GM12878 (cell line): Measurements from ENCODE around the gene SLU7. TPM values are rescaled to one million over a fixed set of nuclear protein-coding genes. Genes with fewer than 3 reads are reported as not detected.

ENCODE experiments used
- ATAC-seq: fragments of 200-7000 bp; cut with Tn5 transposase; 3 replicates; pipeline ENCODE4 v1.9.1; 2020; ENCODE audit warnings: mild to moderate bottlenecking, moderate library complexity
- BruUV-seq: library from RNA; stranded (reverse); fragments of 400-500 nt; replicated peaks from 2 replicates; lab custom pipeline; 2021; lab: Mats Ljungman, UMichigan
- CTCF ChIA-PET: fragments of 300-600 bp; sonication (Branson Sonifier 250); formaldehyde crosslinking; extraction: SDS; loops from one replicate; lab custom pipeline; 2021; ENCODE audit warnings: inconsistent platforms; lab: Yijun Ruan, JAX
- POLR2A ChIA-PET: fragments of 350-600 bp; formaldehyde crosslinking; extraction: SDS; loops from one replicate; lab custom pipeline; 2021; ENCODE audit warnings: inconsistent platforms; lab: Charles Lee
- RAD21 ChIA-PET: fragments of 300-600 bp; sonication (Branson Sonifier 250); formaldehyde crosslinking; loops from one replicate; lab custom pipeline; 2023; ENCODE audit warnings: antibody characterized with exemption; ENCODE audit not compliant: unreplicated experiment; lab: Charles Lee
- SMC1A ChIA-PET: fragments of 300-600 bp; sonication (Branson Sonifier 250); formaldehyde crosslinking; loops from one replicate; lab custom pipeline; 2023; ENCODE audit not compliant: unreplicated experiment, uncharacterized antibody; lab: Charles Lee
- DNase-seq: peaks from one replicate; pipeline ENCODE4 v3.0.0-alpha.2; 2011; ENCODE audit warnings: low read depth, low spot score
- FAIRE-seq: peaks from 3 replicates; lab custom pipeline; 2011; peaks lifted over from hg19 to GRCh38; lab: Jason Lieb, UNC
- H2AFZ ChIP-seq: 2 replicates; pipeline ENCODE4 v1.6.0; 2011; ENCODE audit warnings: low read depth, low read length, control low read depth; ENCODE audit not compliant: control insufficient read depth
- H3K27ac ChIP-seq: 2 replicates; pipeline ENCODE4 v1.5.1; 2011; ENCODE audit warnings: control low read depth; ENCODE audit not compliant: control insufficient read depth, insufficient read depth
- H3K27me3 ChIP-seq, 2 experiments: replicated peaks in 1 of 2; 2 replicates each; pipeline versions ENCODE4 v1.6.0 to v1.6.1; 2011; ENCODE audit warnings: low read length in 1 of 2; ENCODE audit not compliant: control insufficient read depth in 2 of 2, insufficient read depth in 2 of 2
- H3K36me3 ChIP-seq, 2 experiments: 2 replicates each; pipeline ENCODE4 v1.5.1; 2011; ENCODE audit warnings: low read length in 1 of 2; ENCODE audit not compliant: control insufficient read depth in 2 of 2, insufficient read depth in 2 of 2
- H3K4me1 ChIP-seq: 2 replicates; pipeline ENCODE4 v1.6.1; 2011; ENCODE audit warnings: mild to moderate bottlenecking, low read length, moderate library complexity, mixed read lengths; ENCODE audit not compliant: control insufficient read depth, insufficient read depth
- H3K4me2 ChIP-seq: 2 replicates; pipeline ENCODE4 v1.6.0; 2011; ENCODE audit warnings: control low read depth; ENCODE audit not compliant: control insufficient read depth, insufficient read depth
- H3K4me3 ChIP-seq: fragments of 200-600 bp; sonication (generic); 2 replicates; pipeline ENCODE4 v1.5.1; 2016
- H3K79me2 ChIP-seq: 2 replicates; pipeline ENCODE4 v1.6.0; 2011; ENCODE audit warnings: low read length; ENCODE audit not compliant: control insufficient read depth, insufficient read depth
- H3K9ac ChIP-seq: 2 replicates; pipeline ENCODE4 v1.8.0; 2011; ENCODE audit warnings: low read length, control low read depth, mixed read lengths; ENCODE audit not compliant: control insufficient read depth, insufficient read depth
- H3K9me3 ChIP-seq: replicated peaks from 3 replicates; pipeline ENCODE4 v1.5.1; 2011; ENCODE audit warnings: mild to moderate bottlenecking, low read length; ENCODE audit not compliant: control insufficient read depth, insufficient read depth
- H4K20me1 ChIP-seq: 2 replicates; pipeline ENCODE4 v1.6.0; 2011; ENCODE audit not compliant: control insufficient read depth, insufficient read depth
- CHD1 ChIP-seq: IDR thresholded peaks from 2 replicates; pipeline ENCODE4 v1.6.1; 2012; ENCODE audit warnings: low read depth, low read length, improper control_type of control experiment
- FOXM1 ChIP-seq: IDR thresholded peaks from 2 replicates; pipeline ENCODE4 v1.6.1; 2012; ENCODE audit warnings: low read depth, mild to moderate bottlenecking, inconsistent platforms, low read length, moderate library complexity
- POLR2AphosphoS2 ChIP-seq: IDR thresholded peaks from 2 replicates; pipeline ENCODE4 v1.6.1; 2011; ENCODE audit warnings: low read depth, mild to moderate bottlenecking, low read length, improper control_type of control experiment, moderate library complexity
- RUNX3 ChIP-seq: IDR thresholded peaks from 2 replicates; pipeline ENCODE4 v1.6.1; 2012; ENCODE audit warnings: low read length, inconsistent platforms
- SMAD5 ChIP-seq: IDR thresholded peaks from 2 replicates; pipeline ENCODE4 v1.6.1; 2016; ENCODE audit warnings: antibody characterized with exemption, low read depth
- in situ Hi-C: fragments of 300-500 bp; cut with MboI; formaldehyde crosslinking; loops from 9 replicates; pipeline ENCODE4 v1.14.3; 2018; ENCODE audit warnings: mixed read lengths
- intact Hi-C: fragments of 100-400 bp; cut with micrococcal nuclease; formaldehyde crosslinking; loops from one replicate; pipeline ENCODE4 v1.14.2; 2022; ENCODE audit not compliant: unreplicated experiment
- polyA plus RNA-seq, 11 experiments: library from polyadenylated mRNA; depleted of rRNA in 4 of 11; unstranded in 6 of 11; stranded (reverse) in 5 of 11; fragments of >200 nt; fragmentation: Nextera tagmentation in 4 of 11; fragmentation: Illumina TruSeq in 1 of 11; extraction: Ambion mirVana in 4 of 11; extraction: Trizol in 1 of 11; gene quantifications; 1 replicate in 1 of 11; 2 replicates in 10 of 11; pipeline versions ENCODE4 v1.2.1 to v1.2.3, GENCODE V29; 2011 to 2016; ENCODE audit warnings: inconsistent platforms in 2 of 11, missing spikeins in 2 of 11, low read depth in 1 of 11
- total RNA-seq, 4 experiments: library from RNA; depleted of rRNA in 3 of 4; stranded (reverse); fragments of >200 nt in 3 of 4; fragmentation: Illumina TruSeq in 1 of 4; extraction: Trizol in 1 of 4; gene quantifications; 2 replicates each; pipeline versions ENCODE4 v1.2.1 to v1.2.3, GENCODE V29; 2013 to 2021
- TF ChIP-seq, protein P1 (sequence below): IDR thresholded peaks from 2 replicates; pipeline ENCODE4 v1.6.1; 2012; ENCODE audit warnings: low read depth, low read length, improper control_type of control experiment

SLU7 gene
- total and polyA plus RNA-seq, 10 of the 15 experiments (the other 5 are each of a cell fraction or from before 2014, with no cell fraction given) = 32.7 to 55.2 (median 46.6) TPM

DNA sequence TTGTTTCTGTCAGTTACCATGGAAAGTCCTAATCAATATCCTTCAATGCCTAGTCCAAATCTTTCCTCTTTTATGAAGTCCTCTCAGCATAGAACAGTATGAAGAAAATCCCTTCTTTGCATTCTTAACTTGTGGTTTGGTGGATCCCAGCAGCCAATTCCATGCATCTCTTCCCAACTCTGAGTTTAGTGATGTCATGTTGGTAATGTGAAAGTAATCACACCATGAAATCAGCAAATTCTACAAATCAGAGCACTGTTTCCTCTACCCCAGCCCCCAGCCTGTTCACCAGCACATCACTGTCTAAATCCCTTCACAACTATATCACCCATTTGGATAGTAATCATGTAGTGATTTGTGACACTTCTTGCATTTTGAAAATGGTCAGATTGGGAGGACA, 43.7 kb downstream of the SLU7 start:
- BruUV-seq = no TSS peak
- TF ChIP-seq CHD1 = no peak
- TF ChIP-seq RUNX3 = no peak
- TF ChIP-seq, all 136 proteins: peak for 0
- H3K79me2 ChIP-seq = no peaks in the 10 kb centered on the region
- intact Hi-C loops (no loop called here), in situ Hi-C loops (no loop called here)
- ChIA-PET SMC1A (no interaction called here), RAD21 (no interaction called here), POLR2A (no interaction called here), CTCF (no interaction called here)
- H2AFZ ChIP-seq = no peak overlapping the region
- no peaks in the 10 kb centered on the region for H4K20me1 ChIP-seq
- H3K4me3 ChIP-seq = no peak overlapping the region
- no peaks in the 10 kb centered on the region for H3K36me3 ChIP-seq
- no peak for FAIRE-seq
- no peak overlapping the region for H3K27ac ChIP-seq
- ATAC-seq = no peak
- DNase-seq = no peak
- H3K27me3 ChIP-seq = peaks cover 2 to 13% of the 10 kb centered on the region in 2 experiments; a peak in 3 of 4 replicates
- no peaks in the 10 kb centered on the region for H3K4me1 ChIP-seq
- no peak overlapping the region for H3K9ac ChIP-seq
- H3K4me2 ChIP-seq = no peak overlapping the region
- no peaks in the 10 kb centered on the region for H3K9me3 ChIP-seq

DNA sequence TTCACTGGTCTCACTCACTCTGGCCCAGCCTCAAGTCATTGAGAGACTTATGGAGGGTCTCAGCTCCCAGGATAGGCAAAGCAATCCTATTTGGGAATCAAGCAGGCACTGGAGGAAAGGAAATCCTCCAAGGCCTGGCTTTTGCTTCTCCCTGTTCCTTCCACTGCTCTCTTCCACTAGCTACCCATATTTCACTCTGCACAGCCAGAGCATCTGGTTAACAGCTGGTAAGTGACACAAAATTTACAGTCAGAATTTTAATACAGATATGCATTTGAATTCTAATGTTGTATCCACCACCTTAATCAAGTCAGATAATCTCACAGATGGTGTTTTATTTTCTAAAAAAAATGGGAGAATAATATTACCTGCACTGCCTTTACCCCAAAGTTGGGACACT, 47.6 kb downstream of the SLU7 start:
- no TSS peak for BruUV-seq
- H3K4me3 ChIP-seq = no peak overlapping the region
- no peaks in the 10 kb centered on the region for H3K9me3 ChIP-seq
- H3K9ac ChIP-seq = no peak overlapping the region
- no peak overlapping the region for H2AFZ ChIP-seq
- no peak overlapping the region for H3K27ac ChIP-seq
- POLR2A ChIA-PET = no interaction called here
- FAIRE-seq = no peak
- no peak for ATAC-seq
- TF ChIP-seq POLR2AphosphoS2 (no peak), FOXM1 (no peak), SMAD5 (no peak)
- TF ChIP-seq, protein P1, sequence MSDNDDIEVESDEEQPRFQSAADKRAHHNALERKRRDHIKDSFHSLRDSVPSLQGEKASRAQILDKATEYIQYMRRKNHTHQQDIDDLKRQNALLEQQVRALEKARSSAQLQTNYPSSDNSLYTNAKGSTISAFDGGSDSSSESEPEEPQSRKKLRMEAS = no peak
- TF ChIP-seq, all 136 proteins: peak for 0
- in situ Hi-C loops = no loop called here
- no peaks in the 10 kb centered on the region for H4K20me1 ChIP-seq
- DNase-seq = no peak
- peaks cover 2 to 10% of the 10 kb centered on the region in 2 experiments; a peak in 3 of 4 replicates for H3K27me3 ChIP-seq
- H3K4me1 ChIP-seq = no peaks in the 10 kb centered on the region
- no peaks in the 10 kb centered on the region for H3K36me3 ChIP-seq
- SMC1A ChIA-PET = interaction anchor here (1.6 kb wide), 1 partner anchor 18 kb away, joined by 4 read pairs; no protein-coding TSS in a partner anchor
- CTCF ChIA-PET = no interaction called here
- intact Hi-C loops = no loop called here
- RAD21 ChIA-PET = no interaction called here
- no peak overlapping the region for H3K4me2 ChIP-seq
- H3K79me2 ChIP-seq = no peaks in the 10 kb centered on the region
